EL (cell line): ENCODE results near the gene CCDC154.
A peak's percentile ranks its signal among the peaks of the same experiment; 100 is the strongest.
"Not testable (repeated sequence)": the region's sequence is repeated elsewhere in the genome, so short reads cannot be mapped to it uniquely, and the experiment has no call there.

Source experiments
- DNase-seq: peaks from one replicate; pipeline ENCODE4 v3.0.0-alpha.2; 2016

CCDC154 gene

DNA sequence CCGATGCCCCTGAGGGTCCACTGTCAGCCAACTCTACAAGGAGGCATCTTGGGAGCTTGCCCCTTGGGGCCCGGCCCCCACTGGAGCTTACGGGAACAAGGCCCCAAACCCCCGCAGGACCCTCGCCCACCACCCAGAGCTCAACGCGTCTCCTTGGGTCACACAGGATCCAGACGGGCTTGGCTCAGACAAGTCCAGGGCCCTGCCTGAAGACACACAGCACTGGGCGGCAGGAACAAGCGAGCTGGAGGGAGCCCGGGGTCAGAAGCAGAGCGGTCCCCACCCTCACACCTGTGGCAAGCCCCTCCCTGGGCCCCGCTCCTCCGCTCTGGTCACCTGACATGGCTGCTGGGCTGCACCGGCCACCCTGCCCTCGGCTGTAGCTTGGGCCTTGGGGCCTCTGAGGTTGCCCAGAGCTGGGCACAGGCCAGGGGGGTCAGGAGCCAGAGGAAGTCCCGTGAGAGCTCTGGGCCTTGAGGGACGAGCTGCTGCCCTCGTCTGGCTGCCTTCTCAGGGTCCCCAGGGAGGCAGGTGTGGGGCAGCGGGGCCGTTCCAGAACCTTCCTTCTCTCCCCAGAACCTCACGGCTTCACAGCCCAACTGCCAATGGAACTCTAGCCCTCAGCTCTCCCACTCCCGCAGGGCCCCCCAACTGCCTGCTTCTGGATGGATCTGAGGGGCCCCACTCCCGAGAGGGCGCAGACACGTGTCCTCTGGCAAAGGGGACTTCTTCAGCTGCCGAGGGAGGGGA lies at the start of gene CCDC154:
Gene CCDC154 (minus strand): TSS at position 577 of the 750 bp plus-strand sequence. CDS start 234 bp downstream, at position 343.
- DNase-seq, result no peak

DNA sequence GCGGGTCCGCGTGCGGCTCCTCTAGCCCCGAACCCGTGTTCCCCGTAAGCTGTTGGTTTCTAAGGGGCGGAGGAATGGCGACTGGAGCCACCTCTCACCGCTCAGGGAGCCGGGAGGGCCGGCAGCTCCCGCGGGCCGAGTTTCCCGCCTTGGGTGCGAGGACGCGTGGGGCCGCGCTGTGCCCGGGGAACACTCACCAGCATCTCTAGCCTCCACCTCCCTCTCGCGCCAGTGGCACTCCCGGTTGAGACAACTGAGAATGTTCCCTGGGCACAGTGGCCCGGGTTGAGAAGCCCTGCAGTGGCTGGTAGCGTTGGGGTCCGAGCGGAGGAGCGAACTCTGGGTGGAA lies 49.4 kb upstream of the CCDC154 start:
- peak; percentile 36 for DNase-seq

DNA sequence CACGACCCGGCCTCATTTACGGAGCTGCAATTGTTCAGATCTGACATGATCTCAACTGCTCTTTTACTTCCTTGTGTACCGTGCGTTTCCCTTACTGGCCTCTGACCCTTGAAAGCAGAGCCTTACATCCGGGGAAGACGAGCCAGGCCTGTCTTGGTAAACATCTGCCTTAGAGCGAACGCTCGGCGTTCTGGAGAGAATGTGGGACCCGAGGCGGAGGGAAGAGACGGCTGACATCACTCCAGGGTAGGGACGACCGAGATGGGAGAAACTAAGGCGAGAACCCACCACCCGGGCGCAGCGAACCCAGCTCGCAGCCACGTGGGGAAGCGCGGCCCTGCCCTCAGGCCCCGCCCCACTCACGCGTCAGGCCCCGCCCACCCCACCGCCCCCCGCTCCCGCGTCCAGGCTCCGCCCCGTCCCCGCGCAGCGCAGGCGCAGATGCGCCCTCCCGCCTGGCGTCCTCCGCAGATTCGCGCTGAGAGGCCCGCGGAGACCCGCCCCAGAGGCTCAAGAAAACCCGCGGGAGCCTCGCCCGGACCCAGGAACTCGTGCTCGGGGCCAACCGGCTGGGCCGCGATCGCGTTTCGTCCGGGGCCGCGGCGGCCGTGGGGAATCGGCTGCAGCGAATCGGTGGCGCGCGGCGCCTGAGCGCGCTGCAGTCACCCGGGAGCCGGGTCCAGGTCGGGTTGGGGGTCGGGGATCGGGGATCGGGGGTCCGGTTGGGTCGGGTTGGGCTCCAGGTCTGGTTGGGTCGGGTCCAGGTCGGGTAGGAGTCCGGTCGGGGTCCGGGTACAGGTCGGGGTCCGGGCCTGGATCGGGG lies 48.8 kb upstream of the CCDC154 start, which contains the start of gene TELO2:
Gene TELO2 (plus strand): TSS at position 438 of the 823 bp plus-strand sequence. CDS start 922 bp downstream, outside the sequence.
- peak; percentile 77 for DNase-seq

DNA sequence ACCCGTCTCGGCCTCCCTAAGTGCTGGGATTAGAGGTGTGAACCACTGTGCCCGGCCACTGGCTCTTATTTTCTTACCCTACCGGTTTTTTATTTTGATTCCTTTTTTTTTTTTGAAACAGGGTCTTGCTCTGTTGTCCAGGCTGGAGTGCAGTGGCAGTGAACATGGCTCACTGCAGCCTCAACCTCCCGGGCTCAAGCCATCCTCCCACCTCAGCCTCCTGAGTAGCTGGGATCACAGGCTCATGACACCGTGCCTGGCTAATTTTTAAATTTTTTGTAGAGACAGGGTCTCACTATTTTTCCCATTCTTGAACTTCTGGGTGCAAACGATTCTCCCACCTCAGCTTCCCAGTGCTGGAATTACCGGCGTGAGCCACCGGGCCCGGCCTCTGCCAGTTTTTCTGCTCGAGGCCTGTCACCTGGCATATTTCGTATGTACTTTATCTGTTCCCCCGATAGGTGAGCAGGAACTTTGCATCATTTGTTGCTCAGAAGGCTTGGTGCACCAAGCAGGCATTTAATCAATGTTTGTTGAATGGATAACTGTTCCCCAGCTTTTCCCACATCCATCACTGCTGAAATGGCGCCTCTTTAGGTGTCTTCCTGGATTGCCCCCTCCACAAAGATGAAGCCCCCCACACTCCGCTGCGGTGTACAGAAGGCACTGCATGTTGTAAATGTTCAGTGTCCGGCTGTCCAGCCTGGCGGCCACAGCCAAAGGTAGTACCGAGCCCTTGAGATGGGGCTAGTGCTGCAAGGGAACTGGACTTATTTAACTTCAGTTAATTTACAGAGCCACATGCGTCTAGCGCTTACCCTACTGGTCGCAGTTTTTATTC lies 47.9 kb upstream of the CCDC154 start:
- DNase-seq, result no peak

- DNase-seq, result no peak
Measured at GRCh38 chr16:1491327-1491726, 47.0 kb upstream of the CCDC154 start.

DNA sequence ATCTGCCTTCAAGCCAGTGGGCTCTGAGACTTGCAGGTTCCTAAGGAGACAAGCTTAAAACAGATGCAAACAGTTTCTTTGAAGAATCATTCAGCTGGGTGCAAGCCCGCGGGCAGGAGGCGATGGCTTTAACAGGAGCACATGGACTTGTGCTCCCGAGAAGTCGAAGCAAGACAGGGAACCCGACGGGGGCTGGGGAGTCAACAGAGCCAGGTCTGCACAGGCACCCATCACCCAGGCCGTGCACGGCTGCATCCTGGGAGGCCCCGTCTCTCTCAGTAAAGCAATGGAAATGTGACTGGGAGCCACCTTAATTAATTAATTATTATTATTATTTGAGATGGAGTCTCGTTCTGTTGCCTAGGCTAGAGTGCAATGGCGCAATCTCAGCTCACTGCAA lies 44.7 kb upstream of the CCDC154 start:
- DNase-seq, result no peak

DNA sequence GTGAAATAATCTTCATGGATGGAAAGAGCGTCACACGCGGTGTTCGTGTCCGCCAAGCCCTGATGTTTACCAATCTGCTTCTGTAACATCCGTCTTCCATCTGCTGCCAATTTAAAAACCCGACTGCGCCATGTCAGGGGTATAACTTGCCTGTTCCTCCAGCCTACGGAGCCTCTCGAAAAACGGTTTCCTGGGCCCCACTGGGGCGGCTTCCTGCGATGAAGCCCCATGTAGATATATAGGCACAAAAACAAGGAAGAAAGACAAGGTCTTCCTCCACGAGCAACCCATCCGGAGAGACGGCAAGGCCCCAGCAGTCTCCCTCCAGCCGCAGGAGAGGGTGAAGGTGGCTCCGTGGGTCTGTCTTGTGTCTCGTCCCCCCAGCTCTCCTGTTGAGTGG lies 44.3 kb upstream of the CCDC154 start, which contains the start of gene PTX4:
Gene PTX4 (minus strand): TSS at position 326 of the 400 bp plus-strand sequence. CDS start 35 bp downstream, at position 291.
- DNase-seq, result no peak

- DNase-seq, result no peak
Measured at GRCh38 chr16:1488054-1488601, 43.8 kb upstream of the CCDC154 start.

DNA sequence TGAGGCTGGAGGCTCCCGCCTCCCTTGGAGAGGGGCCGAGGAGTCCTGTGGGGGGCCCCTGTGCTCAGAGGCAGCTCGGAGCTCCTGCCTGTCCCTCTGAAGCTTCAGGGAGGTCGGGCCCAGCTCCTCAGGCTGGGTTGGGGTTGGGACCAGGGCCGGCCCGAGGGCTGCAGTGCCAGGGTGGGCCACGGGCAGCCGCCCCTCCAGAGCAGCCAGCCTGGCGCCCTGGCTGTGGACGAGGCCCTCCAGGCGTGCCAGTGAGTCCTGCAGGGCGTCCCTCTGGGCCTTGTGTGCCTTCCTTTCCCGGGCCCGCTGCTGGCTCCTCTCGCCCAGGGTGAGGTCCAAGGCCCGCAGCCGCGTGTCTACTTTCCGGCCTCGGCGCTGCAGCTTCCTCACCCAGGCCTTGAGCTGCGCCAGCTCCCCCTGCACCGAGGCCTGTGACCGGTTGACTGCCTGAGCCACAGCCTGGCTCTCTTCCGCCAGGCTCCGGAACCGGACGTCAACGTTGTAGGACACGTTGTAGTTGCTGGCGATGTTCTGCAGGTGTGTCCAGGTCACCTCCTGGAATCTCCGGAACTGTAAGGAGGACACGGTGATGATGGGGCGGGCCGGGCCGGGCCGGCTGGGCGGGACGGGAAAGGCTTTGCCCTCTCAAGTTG lies 43.2 kb upstream of the CCDC154 start:
- DNase-seq, result no peak

DNA sequence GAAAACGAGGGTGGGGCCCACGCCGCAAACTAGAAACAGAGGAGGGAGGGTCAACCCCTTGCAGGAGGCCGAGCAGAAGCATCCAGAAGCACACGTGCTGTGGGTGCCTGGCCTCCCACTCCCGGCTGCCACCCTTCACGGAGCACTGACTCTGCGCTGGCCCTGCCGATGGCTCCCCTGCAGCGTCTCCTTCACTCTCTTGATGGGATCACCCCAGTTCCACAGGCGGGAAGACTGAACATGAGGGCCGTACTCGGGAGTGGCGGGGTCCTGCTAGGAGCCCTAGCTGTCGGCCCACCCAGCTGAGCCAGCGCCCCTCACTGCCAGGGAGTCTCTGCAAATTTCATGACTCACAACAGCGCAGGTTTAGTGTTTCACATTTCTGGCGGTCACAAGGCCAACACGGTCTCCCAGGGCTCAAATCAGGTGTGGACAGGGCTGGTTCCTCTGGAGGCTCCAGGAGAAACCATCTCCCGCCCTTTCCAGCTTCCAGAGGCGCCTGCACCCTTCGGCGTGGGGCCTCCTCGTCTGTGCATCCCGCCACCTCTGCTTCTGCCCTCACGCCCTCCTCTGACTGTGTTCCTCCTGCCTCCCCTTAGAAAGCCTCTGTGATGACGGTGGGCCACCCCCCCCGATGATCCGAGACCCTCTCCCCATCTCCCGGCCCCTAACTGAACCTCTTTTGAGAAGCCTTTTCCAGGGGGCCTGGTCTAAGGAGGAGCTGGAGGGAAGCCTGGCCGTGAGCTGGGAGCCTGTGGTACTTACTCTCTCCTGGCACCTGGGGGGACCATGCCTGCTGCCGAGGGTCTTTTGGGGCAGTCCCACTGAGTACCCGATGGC lies 42.4 kb upstream of the CCDC154 start:
- DNase-seq, result no peak

DNA sequence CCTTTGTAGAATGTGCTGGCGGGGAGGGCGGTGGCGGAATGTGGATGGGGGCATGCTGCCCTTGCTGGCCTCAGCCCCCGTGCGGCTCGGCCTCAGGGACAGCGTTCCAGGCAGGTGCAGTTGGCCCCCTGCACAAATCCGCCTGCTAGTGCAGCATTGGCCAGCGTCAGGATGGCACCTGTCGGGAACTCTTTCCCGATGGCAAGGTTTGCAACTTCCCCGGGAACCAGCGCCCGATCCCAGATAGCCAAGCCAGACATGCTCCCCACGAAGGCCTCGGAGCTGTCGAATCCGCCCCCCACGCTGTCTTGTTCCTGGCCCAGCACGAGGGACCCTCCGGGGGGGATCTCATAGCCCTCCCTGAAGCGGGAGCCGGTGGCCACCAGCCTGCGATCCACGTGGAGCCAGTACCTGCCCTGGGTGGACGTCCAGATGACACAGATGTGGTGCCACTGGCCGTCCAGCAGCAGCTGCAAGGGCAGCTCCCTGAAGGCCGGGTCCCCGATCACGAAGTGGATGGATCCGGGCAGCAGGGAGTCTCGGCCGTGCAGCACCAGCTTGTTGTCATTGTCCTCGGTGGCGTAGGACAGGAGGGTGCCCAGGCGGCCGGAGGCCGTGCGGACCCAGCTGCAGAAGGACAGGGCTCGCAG lies 41.6 kb upstream of the CCDC154 start:
- no peak for DNase-seq

- DNase-seq, result peak; percentile 18
Measured at GRCh38 chr16:1481906-1482835, 37.8 kb upstream of the CCDC154 start.

- DNase-seq, result not testable (repeated sequence)
Measured at GRCh38 chr16:1478937-1479336, 34.6 kb upstream of the CCDC154 start.

- DNase-seq, result no peak
Measured at GRCh38 chr16:1477033-1477432, 32.7 kb upstream of the CCDC154 start.

GRCh38 chr16:1475552-1476114 lies 31.3 kb upstream of the CCDC154 start:
- DNase-seq, result no peak

DNA sequence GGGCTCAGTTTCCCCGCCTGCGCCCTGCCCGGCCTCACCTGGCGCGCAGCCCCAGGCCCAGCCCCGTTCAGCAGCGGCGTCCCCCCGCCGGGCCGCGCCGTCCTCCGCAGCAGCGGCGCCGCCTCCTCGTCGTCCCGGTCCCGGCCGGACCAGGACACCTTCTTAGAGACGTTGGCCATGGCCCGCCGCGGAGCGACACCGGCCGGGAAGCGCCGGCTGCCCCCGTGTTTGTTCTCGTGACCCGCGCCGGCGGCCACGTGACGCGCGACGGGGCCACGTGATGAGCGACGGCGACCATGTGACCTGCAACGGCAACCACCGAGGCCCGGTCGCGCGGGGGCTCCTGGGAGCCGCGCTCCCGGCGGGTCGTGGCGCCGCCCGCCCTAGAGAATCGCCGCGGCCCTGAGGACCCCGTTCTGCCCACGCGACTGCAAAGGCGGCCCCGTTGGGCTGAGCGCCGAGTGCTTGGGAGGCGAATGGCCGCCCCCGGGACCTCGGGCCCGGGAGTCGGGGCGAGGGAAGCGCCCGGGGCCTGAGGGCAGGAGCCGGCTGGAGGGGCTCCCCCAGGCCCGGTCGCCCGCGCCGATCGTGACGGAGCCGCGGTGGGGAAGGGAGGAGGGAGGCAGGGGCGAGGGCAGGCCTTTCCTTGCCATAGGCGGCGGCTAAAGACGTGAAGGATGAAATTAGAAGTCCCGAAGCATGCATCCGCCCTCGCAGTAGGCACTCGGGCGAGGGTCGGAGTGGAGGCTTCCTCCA lies 30.6 kb upstream of the CCDC154 start, which contains the start of gene CLCN7:
Gene CLCN7 (minus strand): TSS at position 233 of the 756 bp plus-strand sequence. CDS start 54 bp downstream, at position 179.
- peak; percentile 72 for DNase-seq

GRCh38 chr16:1474082-1474795 lies 29.9 kb upstream of the CCDC154 start:
- no peak for DNase-seq
